Stimulated activated CD4-positive, alpha-beta T cell treated with anti-CD3 and anti-CD28 coated beads, Interleukin-1b, Interleukin-23, amount 100 ng/mL, for 24 hours (primary cell): ENCODE results near the gene GPRC5B.

ENCODE experiments used
- DNase-seq, 4 experiments: peaks; one replicate each; pipeline ENCODE4 v3.0.0-alpha.2; 2020; ENCODE audit warnings: low read depth in 4 of 4, low spot score in 1 of 4

The GPRC5B gene

GRCh38 chr16:19846436-19846835 is 38.2 kb downstream of the GPRC5B start:
- DNase-seq, result no peak

GRCh38 chr16:19844945-19845641 is 39.6 kb downstream of the GPRC5B start:
- DNase-seq, result no peak

- no peak for DNase-seq
These were observed 41.3 kb downstream of the GPRC5B start for GRCh38 chr16:19843371-19843770.

- DNase-seq, result no peak
These were observed 42.1 kb downstream of the GPRC5B start for GRCh38 chr16:19842426-19843157.

GRCh38 chr16:19841184-19841583 is 43.5 kb downstream of the GPRC5B start:
- DNase-seq, result no peak

- DNase-seq, result no peak
These were observed 44.0 kb downstream of the GPRC5B start for GRCh38 chr16:19840524-19841110.

GRCh38 chr16:19837984-19838707 is 46.5 kb downstream of the GPRC5B start:
- no peak for DNase-seq

- no peak for DNase-seq
These were observed 47.2 kb downstream of the GPRC5B start for GRCh38 chr16:19837331-19837980.

- no peak for DNase-seq
These were observed 48.7 kb downstream of the GPRC5B start for GRCh38 chr16:19835968-19836421.

GRCh38 chr16:19835196-19835595 is 49.5 kb downstream of the GPRC5B start:
- no peak for DNase-seq

GRCh38 chr16:19833581-19833980 is 51.1 kb downstream of the GPRC5B start:
- no peak for DNase-seq

- no peak for DNase-seq
These were observed 51.5 kb downstream of the GPRC5B start for GRCh38 chr16:19833176-19833575.

GRCh38 chr16:19831678-19832077 is 53.0 kb downstream of the GPRC5B start:
- DNase-seq, result no peak

- no peak for DNase-seq
These were observed 53.6 kb downstream of the GPRC5B start for GRCh38 chr16:19830902-19831560.

GRCh38 chr16:19829844-19830692 is 54.6 kb downstream of the GPRC5B start:
- DNase-seq, result no peak

- no peak for DNase-seq
These were observed 60.4 kb downstream of the GPRC5B start for GRCh38 chr16:19824216-19824615.

- no peak for DNase-seq
These were observed 61.3 kb downstream of the GPRC5B start for GRCh38 chr16:19823322-19823721.

GRCh38 chr16:19822533-19822932 is 62.1 kb downstream of the GPRC5B start:
- DNase-seq, result no peak

- no peak for DNase-seq
These were observed 66.8 kb downstream of the GPRC5B start for GRCh38 chr16:19817875-19818274.

- no peak for DNase-seq
These were observed 67.5 kb downstream of the GPRC5B start for GRCh38 chr16:19817122-19817521.
